Hindlimb muscle (tissue), 1 donor: Measurements from ENCODE around the gene PRKG1. TPM values are rescaled to one million over a fixed set of nuclear protein-coding genes. Genes with fewer than 3 reads are reported as not detected.
"Not testable (repeated sequence)": the region's sequence is repeated elsewhere in the genome, so short reads cannot be mapped to it uniquely, and the experiment has no call there.

ENCODE experiments used
- DNase-seq: peaks from one replicate; pipeline ENCODE4 v3.0.0-alpha.2; 2013
- polyA plus RNA-seq: library from polyadenylated mRNA; unstranded; fragments of 120-200 nt; gene quantifications from one replicate; pipeline ENCODE4 v1.2.1, GENCODE V29; 2013; ENCODE audit not compliant: insufficient read length

Gene PRKG1
- polyA plus RNA-seq, 1 donor: 35.5 TPM

- DNase-seq: no peak
These were observed 154.4 kb downstream of the PRKG1 start for GRCh38 chr10:51228714-51229100.

- DNase-seq: no peak
These were observed 156.7 kb downstream of the PRKG1 start for GRCh38 chr10:51230887-51231585.

- no peak for DNase-seq
These were observed 157.5 kb downstream of the PRKG1 start for GRCh38 chr10:51231754-51232153.

GRCh38 chr10:51233337-51234100 lies 159.2 kb downstream of the PRKG1 start:
- DNase-seq: no peak

GRCh38 chr10:51235865-51236264 lies 161.6 kb downstream of the PRKG1 start:
- no peak for DNase-seq

GRCh38 chr10:51239006-51239405 lies 164.7 kb downstream of the PRKG1 start:
- no peak for DNase-seq

- DNase-seq: no peak
These were observed 167.2 kb downstream of the PRKG1 start for GRCh38 chr10:51241461-51241860.

- DNase-seq: no peak
These were observed 168.1 kb downstream of the PRKG1 start for GRCh38 chr10:51242393-51242792.

GRCh38 chr10:51244309-51244708 lies 170.0 kb downstream of the PRKG1 start:
- no peak for DNase-seq

- no peak for DNase-seq
These were observed 170.6 kb downstream of the PRKG1 start for GRCh38 chr10:51244748-51245490.

- DNase-seq: no peak
These were observed 171.9 kb downstream of the PRKG1 start for GRCh38 chr10:51246156-51246555.

GRCh38 chr10:51250278-51250920 lies 176.1 kb downstream of the PRKG1 start:
- no peak for DNase-seq

GRCh38 chr10:51251110-51251509 lies 176.8 kb downstream of the PRKG1 start:
- DNase-seq: no peak

GRCh38 chr10:51255381-51255780 lies 181.1 kb downstream of the PRKG1 start:
- DNase-seq: no peak

GRCh38 chr10:51257511-51258248 lies 183.4 kb downstream of the PRKG1 start:
- DNase-seq: no peak

- no peak for DNase-seq
These were observed 186.1 kb downstream of the PRKG1 start for GRCh38 chr10:51260376-51260775.

GRCh38 chr10:51266496-51266895 lies 192.2 kb downstream of the PRKG1 start:
- no peak for DNase-seq

GRCh38 chr10:51267980-51268570 lies 193.8 kb downstream of the PRKG1 start:
- DNase-seq: not testable (repeated sequence)

GRCh38 chr10:51269821-51270220 lies 195.5 kb downstream of the PRKG1 start:
- DNase-seq: no peak

GRCh38 chr10:51270936-51271530 lies 196.7 kb downstream of the PRKG1 start:
- no peak for DNase-seq

GRCh38 chr10:51272099-51272498 lies 197.8 kb downstream of the PRKG1 start:
- DNase-seq: not testable (repeated sequence)
